Dedifferentiated amniotic fluid mesenchymal stem cell (primary cell): ENCODE measurements around the gene NUBP1.

Experiments
- DNase-seq: peaks from one replicate; pipeline ENCODE4 v3.0.0-alpha.2; 2016; ENCODE audit errors: extremely low spot score

NUBP1 gene

DNA sequence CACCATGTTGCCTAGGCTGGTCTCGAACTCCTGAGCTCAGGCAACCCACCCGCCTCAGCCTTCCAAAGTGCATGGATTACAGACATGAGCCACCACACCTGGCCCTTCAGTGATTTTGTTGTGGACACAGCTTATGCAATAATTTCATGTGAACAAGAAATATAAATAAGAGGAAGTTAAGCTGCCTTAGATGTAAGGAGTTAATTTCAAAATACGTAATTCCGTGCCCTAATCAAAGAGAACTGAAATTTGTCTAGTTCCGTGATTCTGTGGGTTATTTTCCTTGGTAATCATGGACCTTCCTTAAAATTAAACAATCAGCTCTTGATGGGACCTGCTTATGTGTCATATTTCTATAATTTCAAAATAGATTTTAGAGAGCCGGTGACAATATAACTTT is 63.1 kb downstream of the NUBP1 start:
- no peak for DNase-seq

DNA sequence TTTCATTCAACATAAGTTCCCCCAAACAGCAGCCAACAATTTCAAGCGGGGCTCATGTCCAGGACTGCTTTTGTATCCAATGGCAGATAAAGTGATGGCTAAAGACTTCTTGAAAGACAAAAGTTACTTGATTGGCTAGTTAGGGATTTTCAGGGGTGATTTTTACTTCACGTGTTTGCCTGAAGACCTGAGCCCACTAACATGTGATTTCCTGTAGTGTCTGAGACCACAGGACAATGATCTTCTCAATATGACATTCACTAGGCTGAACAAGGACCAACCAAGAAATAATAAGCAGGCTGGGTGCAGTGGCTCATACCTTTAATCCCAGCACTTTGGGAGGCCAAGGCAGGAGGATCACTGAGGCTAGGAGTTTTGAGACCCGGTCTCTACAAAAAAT is 64.6 kb downstream of the NUBP1 start:
- DNase-seq, result no peak

DNA sequence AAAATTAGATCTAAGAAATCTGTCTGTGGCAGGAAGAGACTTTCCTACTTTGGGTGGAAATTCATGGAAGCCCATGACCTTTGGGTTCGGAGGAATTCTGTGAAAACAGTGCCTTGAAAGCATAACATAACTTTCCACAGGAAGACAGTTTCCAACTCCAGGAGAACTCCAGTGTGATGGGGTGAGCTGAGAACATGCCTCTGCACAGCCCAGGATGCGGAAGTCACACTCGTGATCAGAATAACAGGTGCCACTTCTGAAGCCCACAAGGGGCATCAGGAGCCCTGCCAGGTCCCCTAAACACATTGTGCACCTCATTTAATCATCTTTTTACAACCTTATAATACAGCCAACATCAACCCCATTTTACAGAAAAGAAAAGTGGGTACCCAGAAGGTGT is 65.2 kb downstream of the NUBP1 start:
- DNase-seq, result no peak

DNA sequence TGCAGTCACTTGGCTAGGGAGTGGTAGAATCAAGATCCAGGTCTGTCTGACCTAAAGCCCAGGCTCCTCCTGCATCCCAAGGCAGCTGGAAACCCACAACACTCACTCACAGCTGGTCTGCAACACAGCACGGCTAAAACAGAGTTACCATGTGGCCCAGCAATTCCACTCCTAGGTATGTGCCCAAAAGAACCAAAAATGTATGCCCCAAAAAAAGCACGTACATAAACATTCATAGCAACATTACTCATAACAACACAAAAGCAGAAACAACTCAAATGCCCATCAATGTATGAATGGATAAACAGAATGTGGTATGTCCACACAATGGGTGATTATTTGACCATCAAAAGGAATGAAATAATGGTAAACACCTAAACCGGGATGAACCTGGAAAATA is 66.1 kb downstream of the NUBP1 start:
- DNase-seq, result no peak

DNA sequence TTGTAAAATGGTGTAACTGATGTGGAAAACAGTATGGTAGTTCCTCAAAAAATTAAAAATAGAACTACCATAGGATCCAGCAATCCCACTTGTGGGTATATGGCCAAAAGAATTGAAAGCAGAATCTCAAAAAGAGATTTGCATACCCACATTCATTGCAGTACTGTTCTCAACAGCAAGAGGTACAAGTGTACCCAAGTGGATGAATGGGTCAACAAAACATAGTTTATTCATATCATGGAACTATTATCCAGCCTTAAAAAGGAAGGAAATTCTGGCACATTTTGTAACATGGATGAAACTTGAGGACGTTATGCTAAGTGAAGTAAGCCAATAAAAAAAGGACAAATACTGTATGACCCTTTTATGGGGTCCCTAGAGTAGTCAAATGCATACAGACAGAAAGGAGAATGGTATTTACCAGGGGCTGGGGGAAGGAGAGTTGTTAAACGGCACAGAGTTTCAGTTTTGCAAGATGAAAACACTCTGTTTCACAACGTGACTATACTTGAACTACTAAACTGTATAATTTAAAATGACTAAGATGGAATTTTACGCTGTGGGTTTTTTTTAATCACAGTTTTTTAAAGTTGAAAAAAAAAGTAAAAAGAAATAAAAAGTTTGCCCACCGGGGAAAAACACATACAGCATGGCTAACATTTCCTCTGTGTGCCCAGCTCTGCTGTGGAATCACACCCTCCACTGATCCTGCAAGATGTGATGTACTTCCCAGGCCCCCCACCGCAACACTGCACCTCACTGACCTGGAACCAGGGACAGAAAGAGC is 68.9 kb downstream of the NUBP1 start:
- DNase-seq, result no peak

DNA sequence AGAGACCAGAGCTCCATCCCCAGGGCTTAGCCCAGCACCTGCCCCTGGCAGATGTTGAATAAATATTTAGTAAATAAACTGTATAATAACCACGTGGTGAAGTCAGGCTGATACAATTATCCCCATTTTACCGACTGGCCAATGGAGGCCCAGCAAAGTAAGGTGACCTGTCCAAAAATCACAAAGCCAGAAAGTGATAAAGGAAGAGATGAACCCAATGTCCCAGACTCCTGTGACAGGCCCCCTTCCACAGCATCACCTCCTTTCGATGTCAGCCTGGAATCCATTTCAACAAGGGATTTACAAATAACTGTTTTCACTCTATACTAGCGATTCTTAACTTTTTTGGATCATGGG is 69.4 kb downstream of the NUBP1 start:
- DNase-seq, result no peak

DNA sequence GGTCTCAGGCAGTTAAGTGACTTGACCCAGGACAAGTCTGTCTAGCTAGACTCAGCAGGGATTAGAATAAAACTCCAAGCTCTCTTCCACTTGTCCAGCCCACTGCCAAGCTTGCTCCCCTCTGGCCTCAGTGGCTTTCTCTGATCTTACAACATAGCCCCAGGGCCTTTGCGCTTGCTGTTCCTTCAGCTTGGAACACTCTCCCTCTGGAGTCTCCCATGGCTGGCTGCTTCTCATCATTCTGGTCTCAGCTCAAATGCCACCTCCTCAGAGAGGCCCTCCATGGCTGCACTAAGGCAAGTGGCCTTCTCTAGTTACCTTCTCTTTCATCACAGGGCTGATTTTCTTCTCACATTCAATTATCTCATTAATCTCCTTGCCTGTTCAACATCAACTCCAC is 73.9 kb downstream of the NUBP1 start:
- no peak for DNase-seq

DNA sequence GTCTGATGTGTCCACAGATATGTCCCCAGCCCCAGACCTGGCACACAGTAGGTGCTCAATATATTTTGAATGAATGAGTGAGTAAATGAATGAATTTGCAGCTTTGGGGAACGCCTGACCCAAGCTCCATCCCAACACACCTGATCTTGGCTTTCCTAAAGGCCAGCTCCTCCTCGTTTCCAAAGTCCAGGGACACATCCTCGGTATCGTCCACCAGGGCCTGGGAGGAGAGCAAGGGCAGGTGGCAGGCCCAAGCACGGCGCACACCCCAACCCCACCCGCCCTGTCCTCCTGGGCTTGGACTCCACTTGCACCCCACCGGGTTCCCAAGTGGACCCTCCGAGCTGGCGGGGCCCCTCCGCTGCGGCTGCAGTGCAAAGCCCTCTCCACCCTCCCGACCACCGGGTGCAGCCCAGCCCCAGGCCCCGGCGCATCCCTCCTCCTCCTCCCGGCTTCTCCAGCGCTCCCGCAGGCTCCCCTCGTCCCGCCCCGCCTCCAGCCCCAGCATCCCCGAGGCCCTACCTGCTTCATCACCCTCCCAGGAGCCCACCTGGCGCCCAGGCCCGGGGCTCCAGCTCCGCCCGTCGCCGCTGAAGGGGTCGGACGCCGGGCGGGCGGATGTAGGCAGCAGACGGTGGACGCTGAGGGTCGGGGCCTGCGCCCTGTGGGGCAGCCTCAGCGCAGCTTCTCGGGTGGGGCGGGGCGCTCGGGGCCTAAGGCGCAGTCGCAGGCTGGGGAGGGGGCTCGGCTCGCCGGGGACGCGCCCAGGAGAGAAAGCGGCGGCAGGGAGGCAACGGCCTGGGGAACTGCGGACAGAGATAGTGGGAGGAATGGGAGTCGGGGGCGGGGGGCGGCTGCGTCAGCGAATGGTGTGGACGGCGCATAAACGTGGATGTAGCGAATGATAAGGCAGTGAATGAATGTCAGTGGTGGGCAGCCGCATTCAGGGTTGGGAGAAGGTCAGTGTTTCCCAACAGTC is 74.6 kb downstream of the NUBP1 start, which contains the start of gene TVP23A:
Gene TVP23A, minus strand, starts transcription at position 832 of the 979 bp plus-strand sequence. Its CDS starts 301 bp downstream, at position 531.
- no peak for DNase-seq
